Fibroblast of pulmonary artery (primary cell): Measurements from ENCODE around the gene OTOF.

Experiments used
- DNase-seq: peaks from one replicate; pipeline ENCODE4 v3.0.0-alpha.2; 2010; ENCODE audit warnings: low read depth
- H3K4me3 ChIP-seq: replicated peaks from 2 replicates; pipeline ENCODE4 v1.5.1; 2011; ENCODE audit warnings: low read depth, mild to moderate bottlenecking, control low read depth, low read length, moderate library complexity
- TF ChIP-seq, protein P1 (sequence below): IDR thresholded peaks from 2 replicates; pipeline ENCODE4 v1.5.1; 2011; ENCODE audit warnings: mild to moderate bottlenecking, control low read depth, low read length, inconsistent platforms; ENCODE audit errors: missing control alignments

Gene OTOF

DNA sequence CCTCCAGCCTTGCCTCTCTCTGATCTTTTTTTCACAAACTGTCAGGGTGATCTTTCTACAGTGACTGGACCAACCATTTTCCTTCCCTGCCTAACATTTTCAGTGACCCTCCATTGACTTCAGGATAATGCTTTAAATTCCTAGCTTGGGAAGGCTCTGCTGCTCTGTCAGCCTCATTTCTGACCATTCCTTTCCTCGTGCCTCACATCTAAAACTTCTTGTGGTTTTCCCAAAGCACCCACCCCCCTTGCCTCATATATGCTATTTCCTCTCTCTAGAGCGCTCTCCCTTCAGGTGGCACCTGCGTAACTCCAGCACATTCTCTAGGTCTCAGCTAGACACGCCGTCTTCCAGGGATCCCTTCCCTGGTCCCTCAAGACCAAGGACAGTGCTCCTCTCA is 39.0 kb downstream of the OTOF start:
- TF ChIP-seq, protein P1, sequence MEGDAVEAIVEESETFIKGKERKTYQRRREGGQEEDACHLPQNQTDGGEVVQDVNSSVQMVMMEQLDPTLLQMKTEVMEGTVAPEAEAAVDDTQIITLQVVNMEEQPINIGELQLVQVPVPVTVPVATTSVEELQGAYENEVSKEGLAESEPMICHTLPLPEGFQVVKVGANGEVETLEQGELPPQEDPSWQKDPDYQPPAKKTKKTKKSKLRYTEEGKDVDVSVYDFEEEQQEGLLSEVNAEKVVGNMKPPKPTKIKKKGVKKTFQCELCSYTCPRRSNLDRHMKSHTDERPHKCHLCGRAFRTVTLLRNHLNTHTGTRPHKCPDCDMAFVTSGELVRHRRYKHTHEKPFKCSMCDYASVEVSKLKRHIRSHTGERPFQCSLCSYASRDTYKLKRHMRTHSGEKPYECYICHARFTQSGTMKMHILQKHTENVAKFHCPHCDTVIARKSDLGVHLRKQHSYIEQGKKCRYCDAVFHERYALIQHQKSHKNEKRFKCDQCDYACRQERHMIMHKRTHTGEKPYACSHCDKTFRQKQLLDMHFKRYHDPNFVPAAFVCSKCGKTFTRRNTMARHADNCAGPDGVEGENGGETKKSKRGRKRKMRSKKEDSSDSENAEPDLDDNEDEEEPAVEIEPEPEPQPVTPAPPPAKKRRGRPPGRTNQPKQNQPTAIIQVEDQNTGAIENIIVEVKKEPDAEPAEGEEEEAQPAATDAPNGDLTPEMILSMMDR: no peak
- DNase-seq: no peak
- no peak overlapping the region for H3K4me3 ChIP-seq

DNA sequence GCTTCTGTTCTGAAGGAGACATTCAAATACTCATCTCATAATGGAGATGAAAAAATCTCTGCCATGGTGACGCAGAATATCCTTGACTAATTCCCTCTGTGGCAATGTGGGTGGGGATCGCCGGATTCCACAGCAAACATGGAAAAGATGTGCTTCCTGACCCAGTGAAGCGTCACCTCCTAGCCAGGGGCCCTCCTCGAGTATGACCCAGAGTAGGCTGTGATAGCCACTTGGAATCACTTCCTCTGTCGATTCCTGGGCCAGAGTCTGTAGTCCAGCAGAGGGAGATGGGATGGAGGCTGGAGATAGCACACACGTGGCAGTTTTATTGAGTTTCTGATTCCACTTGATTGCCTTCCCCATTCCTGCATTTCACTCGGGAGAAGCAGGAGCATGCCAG is 39.4 kb downstream of the OTOF start:
- DNase-seq: peak; percentile 11
- TF ChIP-seq, protein P1: no peak
- H3K4me3 ChIP-seq: no peak overlapping the region

DNA sequence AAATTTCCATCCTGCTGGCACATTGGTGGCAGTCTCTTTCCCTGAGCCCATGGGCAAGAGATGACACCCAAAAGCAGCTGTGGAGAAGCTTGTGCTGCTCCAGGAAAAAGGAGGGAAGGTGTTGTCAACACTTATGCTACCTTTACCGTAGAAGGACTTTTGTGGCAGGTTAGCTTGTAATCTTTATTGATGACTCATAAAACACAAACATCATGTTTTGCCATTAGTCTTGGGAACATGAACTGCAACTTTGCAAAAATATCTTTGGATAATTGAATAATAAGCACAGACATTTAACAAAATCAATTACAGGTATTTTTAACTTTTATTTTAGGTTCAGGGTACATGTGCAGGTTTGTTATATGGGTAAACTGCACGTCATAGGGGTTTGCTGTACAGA is 42.8 kb downstream of the OTOF start:
- TF ChIP-seq, protein P1: no peak
- no peak for DNase-seq
- no peak overlapping the region for H3K4me3 ChIP-seq

DNA sequence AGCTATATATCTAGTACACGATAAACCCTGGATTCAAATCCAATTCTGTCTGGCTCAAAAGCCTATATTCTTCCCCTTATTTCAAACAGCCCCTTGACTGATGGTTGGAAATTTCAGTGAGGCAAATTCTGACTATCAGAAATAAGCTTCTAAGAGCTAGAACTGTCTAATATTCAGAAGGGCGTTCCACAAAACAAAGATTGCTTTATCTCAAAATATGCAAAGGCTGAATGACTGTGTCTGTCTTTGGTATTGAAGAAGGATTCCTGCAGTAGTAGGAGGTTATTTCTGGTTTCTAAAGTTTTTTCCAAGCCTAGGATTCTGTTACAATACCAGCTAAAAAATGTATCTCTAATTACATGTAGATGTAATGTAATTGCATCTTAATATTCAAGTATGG is 45.1 kb downstream of the OTOF start:
- TF ChIP-seq, protein P1: no peak
- DNase-seq: no peak
- no peak overlapping the region for H3K4me3 ChIP-seq

DNA sequence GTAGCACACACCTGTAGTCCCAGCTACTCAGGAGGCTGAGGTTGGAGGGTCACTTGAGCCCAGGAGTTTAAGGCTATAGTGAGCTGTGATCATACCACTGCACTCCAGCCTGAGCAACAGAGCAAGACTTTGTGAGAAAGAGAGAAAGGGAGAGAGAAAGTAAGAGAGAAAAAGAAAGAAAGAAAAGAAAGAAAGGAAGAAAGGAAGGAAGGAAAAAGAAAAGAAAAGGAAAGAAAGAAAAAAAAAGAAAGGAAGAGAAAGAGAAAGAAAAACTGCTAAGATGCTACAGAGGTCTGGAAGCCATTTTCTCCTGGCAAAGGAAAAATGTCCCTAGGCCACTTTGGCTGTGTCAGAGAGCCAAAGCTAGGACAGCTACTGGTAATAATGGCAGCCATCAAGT is 45.6 kb downstream of the OTOF start:
- TF ChIP-seq, protein P1: no peak
- no peak overlapping the region for H3K4me3 ChIP-seq

DNA sequence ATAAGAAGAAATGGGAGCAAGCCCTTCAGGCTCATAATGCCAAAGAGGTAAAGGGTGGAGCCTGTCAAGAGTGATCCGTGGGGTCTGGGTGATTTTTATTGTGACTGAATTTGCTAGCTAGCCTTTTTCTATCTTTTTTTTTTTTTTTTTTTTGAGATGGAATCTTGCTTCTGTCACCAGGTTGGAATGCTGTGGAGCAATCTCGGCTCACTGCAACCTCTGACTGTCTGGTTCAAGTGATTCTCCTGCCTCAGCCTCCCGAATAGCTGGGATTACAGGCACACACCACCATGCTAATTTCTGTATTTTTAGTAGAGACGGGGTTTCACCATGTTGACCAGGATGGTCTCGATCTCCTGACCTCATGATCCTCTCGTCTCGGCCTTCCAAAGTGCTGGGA is 47.1 kb downstream of the OTOF start:
- TF ChIP-seq, protein P1: no peak
- H3K4me3 ChIP-seq: no peak overlapping the region
- peak; percentile 15 for DNase-seq

More for the DNA sequence above, 45.6 kb downstream of the OTOF start:
- no peak for DNase-seq

DNA sequence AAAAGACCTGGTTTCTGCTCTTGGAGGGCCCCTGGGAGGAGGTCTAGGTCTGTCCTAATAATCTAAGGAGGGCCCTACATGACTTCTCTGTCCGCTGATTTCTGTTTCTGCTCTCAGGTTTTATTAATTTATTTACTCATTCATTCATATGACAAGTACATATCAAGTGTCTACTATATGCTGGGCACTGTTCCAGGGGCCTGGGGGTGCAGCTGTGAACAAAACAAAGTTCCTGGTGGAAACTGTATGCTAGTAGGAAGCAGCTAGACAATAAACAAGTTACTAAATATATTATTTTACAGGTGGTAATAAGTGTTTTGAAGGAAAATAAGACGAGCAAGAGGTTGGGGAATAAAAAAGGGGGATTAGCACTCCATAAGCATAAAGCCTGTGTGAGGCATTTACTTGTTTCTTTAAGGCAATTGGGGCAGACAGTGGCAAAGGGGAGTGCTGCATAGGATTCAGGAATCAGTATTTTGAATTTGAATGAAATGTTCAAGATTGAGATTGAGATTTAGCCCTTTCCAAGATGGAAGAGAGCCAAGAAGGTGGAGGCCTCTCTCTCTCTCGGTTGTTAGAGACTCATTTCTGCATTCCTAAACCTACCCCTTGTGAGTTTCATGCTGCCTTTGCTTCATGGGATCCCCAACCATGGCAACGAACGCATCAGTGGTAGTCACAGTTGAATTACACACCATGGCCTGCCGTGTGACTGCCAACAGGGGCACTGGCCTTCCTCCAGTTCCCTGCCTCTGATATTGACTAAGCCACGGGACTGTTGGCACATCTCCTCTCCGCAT is 47.9 kb downstream of the OTOF start:
- no peak for DNase-seq
- H3K4me3 ChIP-seq: no peak overlapping the region
- TF ChIP-seq, protein P1: no peak
